Measurements from ENCODE around the gene MEI4. TPM values are rescaled to one million over a fixed set of nuclear protein-coding genes. Genes with fewer than 3 reads are reported as not detected.

Gene MEI4
- total and polyA plus RNA-seq, 2 of the 4 experiments (the other 2 are of a cell fraction), result not detected

- DNase-seq, result no peak
- Histone ChIP-seq H3K14ac (replicated peaks; ENCODE audit: low read depth, low read length) (no peak overlapping the region), H4K91ac (ENCODE audit: insufficient read depth, low read depth, low read length) (no peak overlapping the region), H4K20me1 (ENCODE audit: insufficient read depth, low read length) (no peaks in the 10 kb centered on the region), H2BK20ac (ENCODE audit: low read depth, low read length) (no peak overlapping the region), H3K56ac (ENCODE audit: extremely low read depth, insufficient read depth, low read length) (no peak overlapping the region), H2BK5ac (ENCODE audit: low read depth, low read length, poor library complexity, severe bottlenecking) (no peak overlapping the region), H3K4me3 (ENCODE audit: insufficient read depth, low read depth, low read length) (no peak overlapping the region), H3K18ac (ENCODE audit: low read depth, low read length) (no peak overlapping the region), H2AFZ (replicated peaks; ENCODE audit: low read length, poor library complexity) (no peak overlapping the region), H2AK9ac (replicated peaks; ENCODE audit: low read depth, low read length, poor library complexity) (no peak overlapping the region), H4K8ac (ENCODE audit: low read depth in 2 of 2, low read length in 2 of 2) (no peak overlapping the region), H3K9me3 (ENCODE audit: control insufficient read depth, insufficient read depth, low read length) (peaks cover 6% of the 10 kb centered on the region), H4K5ac (ENCODE audit: low read depth, low read length) (no peak overlapping the region), H2AK5ac (ENCODE audit: low read depth, low read length) (no peak overlapping the region), H2BK120ac (ENCODE audit: low read depth, low read length) (no peak overlapping the region), H3K9me1 (ENCODE audit: insufficient read depth, low read length) (no peaks in the 10 kb centered on the region), H2BK15ac (ENCODE audit: low read depth, low read length) (no peak overlapping the region), H3K23ac (ENCODE audit: low read depth, low read length) (no peak overlapping the region), H3K36me3 (ENCODE audit: control insufficient read depth, insufficient read depth, low read length) (no peaks in the 10 kb centered on the region), H3K27ac (ENCODE audit: insufficient read depth, low read length) (no peak overlapping the region), H3K9ac (ENCODE audit: low read depth, low read length) (no peak overlapping the region), H3K27me3 (ENCODE audit: control insufficient read depth, insufficient read depth, low read length) (no peaks in the 10 kb centered on the region), H3K4ac (ENCODE audit: low read depth, low read length) (no peak overlapping the region), H3K4me1 (ENCODE audit: control insufficient read depth, insufficient read depth, low read length) (no peaks in the 10 kb centered on the region), H3K79me1 (ENCODE audit: low read depth in 1 of 2, low read length in 2 of 2) (no peaks in the 10 kb centered on the region), H3K4me2 (ENCODE audit: low read depth, low read length) (no peak overlapping the region)
- no peak for TF ChIP-seq RCOR1 (IDR thresholded peaks at IDR 0.05; ENCODE audit: insufficient replicate concordance, low read length)
- TF ChIP-seq MAZ (IDR thresholded peaks at IDR 0.05; ENCODE audit: borderline replicate concordance, low read depth, low read length), result no peak
- TF ChIP-seq FOS (IDR thresholded peaks at IDR 0.05; ENCODE audit: low read depth, low read length), result no peak
- TF ChIP-seq RAD21 (IDR thresholded peaks at IDR 0.05; ENCODE audit: low read length), result no peak
- TF ChIP-seq MAFK (IDR thresholded peaks at IDR 0.05; ENCODE audit: low read depth, low read length), result no peak
- no peak for TF ChIP-seq USF2 (IDR thresholded peaks at IDR 0.05; ENCODE audit: low read depth, low read length)
- TF ChIP-seq BHLHE40 (IDR thresholded peaks at IDR 0.05; ENCODE audit: low read depth, low read length), result no peak
- no peak for TF ChIP-seq RFX5 (IDR thresholded peaks at IDR 0.05; ENCODE audit: low read depth, low read length)
- no peak for TF ChIP-seq CTCF (conservative IDR thresholded peaks at IDR 0.05; ENCODE audit: low read depth, low read length)
- TF ChIP-seq POLR2A (IDR thresholded peaks at IDR 0.05; ENCODE audit: low read depth, low read length), result no peak
- no peak for TF ChIP-seq ELK1 (IDR thresholded peaks at IDR 0.05; ENCODE audit: borderline replicate concordance, low read depth, low read length)
- TF ChIP-seq SMC3 (IDR thresholded peaks at IDR 0.05; ENCODE audit: low read depth, low read length), result no peak
- intact Hi-C loops (cut with micrococcal nuclease) (no loop called here), in situ Hi-C loops (cut with MboI; ENCODE audit: low sequenced_read_pairs) (no loop called here), dilution Hi-C loops (cut with HindIII; ENCODE audit: low sequenced_read_pairs, unreplicated experiment) (no loop called here)
- no peak for ATAC-seq (ENCODE audit: low read depth)
- BruUV-seq (replicated peaks), result no TSS peak
- ChIA-PET POLR2A (ENCODE audit: unreplicated experiment) (no interaction called here), CTCF (no interaction called here)
Measured at GRCh38 chr6:77815531-77815930, 162.7 kb downstream of the MEI4 start.
